GM12891 (cell line): Measurements from ENCODE around the gene NSMCE3.

ENCODE experiments used
- POLR2A ChIP-seq: IDR thresholded peaks from 2 replicates; pipeline ENCODE4 v1.6.1; 2011; ENCODE audit warnings: low read depth, low read length, control low read depth
- POLR2AphosphoS5 ChIP-seq: IDR thresholded peaks from 2 replicates; pipeline ENCODE4 v1.6.1; 2011; ENCODE audit warnings: low read depth, low read length, control low read depth

- TF ChIP-seq POLR2A: no peak
- no peak for TF ChIP-seq POLR2AphosphoS5
These were observed 17.4 kb downstream of the NSMCE3 start for GRCh38 chr15:29252234-29252633.
